Measurements from ENCODE around the gene SGPP1.
"Not testable (repeated sequence)": the region's sequence is repeated elsewhere in the genome, so short reads cannot be mapped to it uniquely, and the experiment has no call there.

Gene SGPP1, protein sequence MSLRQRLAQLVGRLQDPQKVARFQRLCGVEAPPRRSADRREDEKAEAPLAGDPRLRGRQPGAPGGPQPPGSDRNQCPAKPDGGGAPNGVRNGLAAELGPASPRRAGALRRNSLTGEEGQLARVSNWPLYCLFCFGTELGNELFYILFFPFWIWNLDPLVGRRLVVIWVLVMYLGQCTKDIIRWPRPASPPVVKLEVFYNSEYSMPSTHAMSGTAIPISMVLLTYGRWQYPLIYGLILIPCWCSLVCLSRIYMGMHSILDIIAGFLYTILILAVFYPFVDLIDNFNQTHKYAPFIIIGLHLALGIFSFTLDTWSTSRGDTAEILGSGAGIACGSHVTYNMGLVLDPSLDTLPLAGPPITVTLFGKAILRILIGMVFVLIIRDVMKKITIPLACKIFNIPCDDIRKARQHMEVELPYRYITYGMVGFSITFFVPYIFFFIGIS

DNA sequence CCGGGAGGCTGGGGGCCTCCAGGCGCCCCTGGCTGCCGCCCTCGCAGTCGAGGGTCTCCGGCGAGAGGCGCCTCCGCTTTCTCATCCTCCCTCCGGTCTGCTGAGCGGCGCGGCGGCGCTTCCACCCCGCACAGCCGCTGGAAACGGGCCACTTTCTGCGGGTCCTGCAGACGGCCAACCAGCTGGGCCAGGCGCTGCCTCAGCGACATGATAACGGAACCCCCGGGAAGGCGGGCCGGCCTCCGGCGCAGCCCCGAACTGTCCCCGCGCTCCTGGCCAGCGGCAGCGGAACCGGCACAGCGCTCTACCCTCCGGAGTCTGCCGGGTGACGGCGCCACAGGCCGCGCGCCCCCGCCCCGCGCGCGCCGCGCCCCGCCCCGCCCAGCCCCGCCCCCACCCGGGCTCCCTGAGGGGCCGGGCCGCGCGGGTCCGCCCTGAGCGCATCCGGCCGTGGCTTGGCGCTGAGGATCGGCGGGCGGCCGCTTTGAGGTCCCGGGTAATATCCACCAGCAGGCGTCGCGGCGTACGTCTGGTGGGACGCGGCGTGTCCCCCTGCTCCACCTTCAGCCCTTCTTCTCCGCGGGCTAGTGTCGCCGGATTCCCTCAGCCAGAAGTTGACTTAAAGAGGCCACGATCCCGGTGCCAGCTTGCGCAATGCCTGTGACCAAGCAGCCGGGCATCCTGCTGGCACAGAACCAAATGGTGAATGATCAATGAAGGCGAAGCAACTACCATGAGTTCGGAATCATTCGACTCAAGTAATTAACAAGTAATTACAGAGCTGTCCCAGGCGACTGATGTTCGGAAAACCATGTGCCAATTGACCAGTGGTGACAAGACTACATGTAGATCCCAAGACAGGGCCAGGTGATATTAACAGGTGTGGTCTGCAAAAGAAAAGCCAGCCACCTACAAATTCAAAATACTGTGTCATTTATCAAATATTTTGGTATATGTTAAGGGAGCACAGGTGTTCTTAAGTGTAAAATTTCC, at the start of gene SGPP1:
TSS of gene SGPP1 (minus strand) at position 330 of the 993 bp plus-strand sequence. CDS start at position 209, 121 bp downstream.
- DNase-seq, result peak; percentile 10

GRCh38 chr14:63777024-63777423, 49.2 kb upstream of the SGPP1 start:
- no peak for DNase-seq

DNA sequence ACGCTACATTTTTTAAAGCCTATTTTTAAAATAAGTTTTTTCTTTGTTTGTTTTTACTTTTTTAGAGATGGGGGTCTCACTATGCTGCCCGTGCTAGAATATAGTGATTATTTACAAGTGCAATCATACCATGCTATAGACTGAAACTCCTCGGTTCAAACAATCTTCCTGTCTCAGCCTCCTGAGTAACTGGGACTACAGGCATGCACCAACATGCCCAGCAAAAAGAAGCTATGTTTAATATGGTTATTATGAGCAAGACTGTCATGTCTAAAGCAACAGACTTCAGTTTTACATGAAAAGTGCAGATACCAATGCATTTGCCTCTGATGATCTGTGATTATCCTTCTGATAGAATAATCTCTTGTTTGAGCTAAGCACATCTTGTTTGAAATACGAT, 45.6 kb upstream of the SGPP1 start:
- DNase-seq, result no peak

GRCh38 chr14:63770187-63770807, 42.4 kb upstream of the SGPP1 start:
- DNase-seq, result no peak

DNA sequence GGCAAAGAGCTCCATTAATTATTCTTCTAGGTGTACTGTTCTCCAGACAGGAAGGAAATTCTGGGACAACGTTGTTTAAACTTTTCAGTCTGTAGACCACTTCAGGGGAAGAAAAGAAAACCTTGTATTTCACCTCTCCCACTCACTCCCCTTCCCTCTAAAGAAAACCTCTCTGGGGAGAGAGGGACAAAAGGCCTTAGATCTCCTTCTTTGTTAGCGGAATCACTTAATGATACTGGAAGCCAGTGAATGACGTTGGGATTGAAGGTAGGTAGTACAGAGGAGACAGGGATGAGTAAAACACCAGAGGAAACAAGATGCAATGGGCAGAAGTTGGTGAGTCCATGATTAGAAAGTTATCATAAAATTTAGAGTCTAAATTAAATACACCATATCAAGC, 38.7 kb upstream of the SGPP1 start:
- no peak for DNase-seq

GRCh38 chr14:63764620-63765139, 36.8 kb upstream of the SGPP1 start:
- DNase-seq, result no peak

DNA sequence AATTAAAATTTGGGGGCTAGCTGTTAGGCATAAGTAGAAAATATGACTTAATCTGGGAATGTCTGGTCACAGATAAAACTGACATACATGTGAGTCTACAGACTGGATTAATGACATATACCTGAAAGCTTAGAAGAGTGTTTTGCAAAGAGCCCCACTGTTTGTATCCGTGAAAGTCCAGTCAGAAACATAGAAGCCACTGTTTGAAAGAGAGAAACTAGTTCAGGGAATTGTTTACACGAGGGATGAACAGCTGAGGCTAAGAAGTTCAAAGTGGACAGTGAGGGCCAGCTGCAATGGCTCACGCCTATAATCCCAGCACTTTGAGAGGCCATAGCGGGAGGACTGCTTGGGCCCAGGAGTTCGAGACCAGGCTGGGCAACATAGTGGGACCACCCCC, 36.2 kb upstream of the SGPP1 start:
- no peak for DNase-seq

DNA sequence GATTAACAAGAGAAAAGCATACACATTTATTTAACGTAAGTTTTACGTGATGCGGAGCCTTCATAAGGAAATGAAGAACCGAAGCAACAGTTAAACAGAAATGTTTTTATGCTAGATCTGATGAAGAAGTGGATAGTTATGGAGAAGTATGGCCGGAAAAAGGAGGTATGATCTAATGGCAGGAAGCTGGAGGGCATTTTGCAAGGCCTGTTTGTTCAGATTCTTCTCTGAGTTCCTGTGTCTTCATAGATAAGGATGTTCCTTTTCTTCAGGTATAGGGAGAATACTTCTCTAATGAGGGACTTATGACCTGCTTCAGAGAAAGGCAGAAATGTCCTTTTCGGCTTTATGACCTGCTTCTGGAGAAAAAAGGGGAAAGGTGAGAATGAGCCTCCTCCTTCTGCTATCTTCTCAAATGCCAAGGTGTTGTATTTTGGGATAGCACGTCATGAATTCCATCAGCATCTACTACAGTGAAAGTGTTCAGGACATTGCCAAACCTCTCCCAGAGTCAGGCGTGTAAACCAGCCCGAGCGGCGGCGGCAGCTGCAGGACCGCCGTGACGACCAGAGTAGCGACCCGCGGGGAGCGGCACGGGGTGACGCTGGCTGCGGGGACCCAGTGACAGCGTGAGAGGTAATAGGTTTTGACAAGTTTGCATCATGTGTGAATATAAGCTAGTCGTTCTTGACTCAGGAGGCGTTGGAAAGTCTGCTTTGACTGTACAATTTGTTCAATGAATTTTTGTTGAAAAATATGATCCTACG, 33.7 kb upstream of the SGPP1 start:
- no peak for DNase-seq

GRCh38 chr14:63760014-63760413, 32.1 kb upstream of the SGPP1 start:
- DNase-seq, result no peak

- no peak for DNase-seq
Measured at GRCh38 chr14:63759456-63759855, 31.6 kb upstream of the SGPP1 start.

GRCh38 chr14:63757211-63757610, 29.3 kb upstream of the SGPP1 start:
- DNase-seq, result no peak

- no peak for DNase-seq
Measured at GRCh38 chr14:63752449-63753169, 24.7 kb upstream of the SGPP1 start.

GRCh38 chr14:63751076-63751475, 23.2 kb upstream of the SGPP1 start:
- not testable (repeated sequence) for DNase-seq

GRCh38 chr14:63747846-63748245, 20.0 kb upstream of the SGPP1 start:
- no peak for DNase-seq

GRCh38 chr14:63745858-63746425, 18.1 kb upstream of the SGPP1 start:
- no peak for DNase-seq

GRCh38 chr14:63745272-63745671, 17.4 kb upstream of the SGPP1 start:
- no peak for DNase-seq

- no peak for DNase-seq
Measured at GRCh38 chr14:63737582-63738006, 9.7 kb upstream of the SGPP1 start.

GRCh38 chr14:63735720-63736119, 7.9 kb upstream of the SGPP1 start:
- no peak for DNase-seq

GRCh38 chr14:63730659-63731058, 2.8 kb upstream of the SGPP1 start:
- DNase-seq, result no peak

DNA sequence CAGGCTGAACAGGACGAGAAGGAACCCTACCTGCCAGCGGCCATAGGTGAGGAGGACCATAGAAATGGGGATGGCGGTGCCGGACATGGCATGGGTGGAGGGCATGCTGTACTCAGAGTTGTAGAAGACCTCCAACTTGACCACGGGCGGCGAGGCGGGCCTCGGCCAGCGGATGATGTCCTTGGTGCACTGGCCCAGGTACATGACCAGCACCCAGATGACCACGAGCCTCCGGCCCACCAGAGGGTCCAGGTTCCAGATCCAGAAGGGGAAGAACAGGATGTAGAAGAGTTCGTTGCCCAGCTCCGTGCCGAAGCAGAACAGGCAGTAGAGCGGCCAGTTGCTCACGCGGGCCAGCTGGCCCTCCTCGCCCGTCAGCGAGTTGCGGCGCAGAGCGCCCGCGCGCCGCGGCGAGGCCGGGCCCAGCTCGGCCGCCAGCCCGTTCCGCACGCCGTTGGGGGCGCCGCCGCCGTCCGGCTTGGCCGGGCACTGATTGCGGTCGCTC, 582 bp downstream of the SGPP1 start:
- DNase-seq, result no peak

DNA sequence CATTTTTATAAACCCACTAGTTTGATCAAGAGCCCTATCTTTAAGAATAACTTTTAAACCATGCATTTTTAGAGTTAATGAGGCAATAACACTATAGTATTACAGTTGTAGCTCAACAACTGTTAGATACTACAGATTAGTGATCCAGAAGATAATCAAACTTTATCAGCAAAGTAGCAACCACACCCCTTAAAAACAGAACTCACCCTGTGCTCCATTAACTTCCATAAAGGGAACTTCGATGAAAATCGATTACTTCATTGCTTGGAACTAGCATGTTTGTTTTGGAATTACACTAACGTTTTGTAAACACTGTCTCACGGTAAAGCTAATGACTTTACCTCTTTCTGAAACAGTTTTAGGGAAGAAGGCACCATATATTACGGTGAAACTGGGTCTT, 1.4 kb downstream of the SGPP1 start:
- no peak for DNase-seq

All from DMS 273 treated with DMSO at 0.1 percent for 48 hours (cell line).